Loucy (cell line): ENCODE data around the gene BBS2.

Experiments
- EZH2phosphoT487 ChIP-seq: fragments of 200-600 bp; IDR thresholded peaks from 2 replicates; pipeline ENCODE4 v1.6.1; 2018; ENCODE audit warnings: antibody characterized with exemption, mild to moderate bottlenecking, moderate library complexity, borderline replicate concordance
- TF ChIP-seq, protein P1 (sequence below): fragments of 200-600 bp; sonication (generic); conservative IDR thresholded peaks from 2 replicates; pipeline ENCODE4 v1.5.1; 2014; ENCODE audit warnings: mild to moderate bottlenecking, antibody characterized with exemption, low read length

- TF ChIP-seq, protein P1, sequence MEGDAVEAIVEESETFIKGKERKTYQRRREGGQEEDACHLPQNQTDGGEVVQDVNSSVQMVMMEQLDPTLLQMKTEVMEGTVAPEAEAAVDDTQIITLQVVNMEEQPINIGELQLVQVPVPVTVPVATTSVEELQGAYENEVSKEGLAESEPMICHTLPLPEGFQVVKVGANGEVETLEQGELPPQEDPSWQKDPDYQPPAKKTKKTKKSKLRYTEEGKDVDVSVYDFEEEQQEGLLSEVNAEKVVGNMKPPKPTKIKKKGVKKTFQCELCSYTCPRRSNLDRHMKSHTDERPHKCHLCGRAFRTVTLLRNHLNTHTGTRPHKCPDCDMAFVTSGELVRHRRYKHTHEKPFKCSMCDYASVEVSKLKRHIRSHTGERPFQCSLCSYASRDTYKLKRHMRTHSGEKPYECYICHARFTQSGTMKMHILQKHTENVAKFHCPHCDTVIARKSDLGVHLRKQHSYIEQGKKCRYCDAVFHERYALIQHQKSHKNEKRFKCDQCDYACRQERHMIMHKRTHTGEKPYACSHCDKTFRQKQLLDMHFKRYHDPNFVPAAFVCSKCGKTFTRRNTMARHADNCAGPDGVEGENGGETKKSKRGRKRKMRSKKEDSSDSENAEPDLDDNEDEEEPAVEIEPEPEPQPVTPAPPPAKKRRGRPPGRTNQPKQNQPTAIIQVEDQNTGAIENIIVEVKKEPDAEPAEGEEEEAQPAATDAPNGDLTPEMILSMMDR, result peak; percentile 21; the same call in 1 of the 2 replicates
- no peak for TF ChIP-seq EZH2phosphoT487
Observed at GRCh38 chr16:56532714-56533113, 12.9 kb upstream of the BBS2 start.
